OCI-LY7 (cell line): Measurements from ENCODE around the gene PGP.

ENCODE experiments used
- CTCF ChIP-seq: fragments of 200-600 bp; sonication (generic); conservative IDR thresholded peaks from 2 replicates; pipeline ENCODE4 v1.5.1; 2014; ENCODE audit warnings: mild to moderate bottlenecking, antibody characterized with exemption, low read length, moderate library complexity, mixed read lengths
- EZH2phosphoT487 ChIP-seq: fragments of 200-600 bp; sonication (generic); IDR thresholded peaks from 2 replicates; pipeline ENCODE4 v1.6.1; 2018; ENCODE audit warnings: low read depth, borderline replicate concordance, mild to moderate bottlenecking, mixed run types, antibody characterized with exemption, low read length, moderate library complexity, mixed read lengths

- TF ChIP-seq CTCF (no peak), EZH2phosphoT487 (no peak)
These were observed 7.7 kb downstream of the PGP start for GRCh38 chr16:2206780-2207433.
